ENCODE data around the gene CASZ1.

- no peak for TF ChIP-seq GATA2 (IDR thresholded peaks at IDR 0.05; ENCODE audit: low read depth, low read length)
- TF ChIP-seq GATA3 (IDR thresholded peaks at IDR 0.05; ENCODE audit: low read depth, low read length) = no peak
Observed at GRCh38 chr1:10713614-10714013, 82.8 kb downstream of the CASZ1 start.

All from SH-SY5Y (cell line).